Measurements from ENCODE around the gene DNAJB6. TPM values are rescaled to one million over a fixed set of nuclear protein-coding genes. Genes with fewer than 3 reads are reported as not detected.

DNAJB6 gene
- total RNA-seq, 1 donor from 2014 or later: 74.3 TPM

- no peak for DNase-seq
- Mint-ChIP-seq H3K4me3 (no peak overlapping the region), H3K9me3 (no peaks in the 10 kb centered on the region), H3K4me1 (no peaks in the 10 kb centered on the region), H3K36me3 (ENCODE audit: low read depth) (no peaks in the 10 kb centered on the region), H3K27ac (no peak overlapping the region), H3K27me3 (peaks cover 18% of the 10 kb centered on the region)
- no peak for TF ChIP-seq CTCF (IDR thresholded peaks at IDR 0.05)
- POLR2A ChIA-PET: no interaction called here
- intact Hi-C loops (cut with micrococcal nuclease): no loop called here
- CTCF ChIA-PET: no interaction called here
- no peak for ATAC-seq (ENCODE audit: low read depth)
Observed at GRCh38 chr7:157462419-157462771, 125.6 kb downstream of the DNAJB6 start.

GRCh38 chr7:157462840-157463239 is 126.0 kb downstream of the DNAJB6 start:
- no peak overlapping the region for H3K4me3 Mint-ChIP-seq
- no peaks in the 10 kb centered on the region for H3K36me3 Mint-ChIP-seq (ENCODE audit: low read depth)
- peaks cover 14% of the 10 kb centered on the region for H3K27me3 Mint-ChIP-seq
- no peak overlapping the region for H3K27ac Mint-ChIP-seq
- no peaks in the 10 kb centered on the region for H3K4me1 Mint-ChIP-seq
- no peak for TF ChIP-seq CTCF (IDR thresholded peaks at IDR 0.05)
- CTCF ChIA-PET: no interaction called here
- DNase-seq: no peak
- H3K9me3 Mint-ChIP-seq: no peaks in the 10 kb centered on the region
- POLR2A ChIA-PET: no interaction called here
- intact Hi-C loops (cut with micrococcal nuclease): no loop called here
- ATAC-seq (ENCODE audit: low read depth): no peak

DNA sequence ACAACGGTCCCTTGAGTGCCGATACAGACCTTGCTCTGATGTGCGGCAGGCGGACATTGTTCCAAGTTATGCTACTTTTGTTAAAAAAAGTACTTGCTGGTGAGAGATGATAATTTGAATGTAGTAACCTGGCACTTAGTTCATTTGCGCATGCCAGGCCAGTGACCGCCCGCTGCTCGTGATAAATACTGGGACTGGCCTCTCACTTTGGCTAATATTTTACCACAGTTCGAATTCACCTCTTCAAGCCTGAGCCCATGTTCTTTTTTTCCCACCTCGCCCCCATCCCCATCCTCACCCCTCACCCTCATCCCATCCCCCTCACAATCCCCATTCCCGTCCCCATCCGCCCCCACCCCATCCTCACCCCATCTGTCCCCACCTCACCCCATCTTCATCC is 126.4 kb downstream of the DNAJB6 start:
- POLR2A ChIA-PET: no interaction called here
- no peak overlapping the region for H3K27ac Mint-ChIP-seq
- CTCF ChIA-PET: no interaction called here

GRCh38 chr7:157464111-157464970 is 127.5 kb downstream of the DNAJB6 start:
- CTCF ChIA-PET: no interaction called here
- peaks cover 11% of the 10 kb centered on the region for H3K27me3 Mint-ChIP-seq
- no peaks in the 10 kb centered on the region for H3K4me1 Mint-ChIP-seq
- no peak overlapping the region for H3K4me3 Mint-ChIP-seq
- intact Hi-C loops (cut with micrococcal nuclease): no loop called here
- no peaks in the 10 kb centered on the region for H3K36me3 Mint-ChIP-seq (ENCODE audit: low read depth)
- DNase-seq (no peak), ATAC-seq (ENCODE audit: low read depth) (no peak)
- no peaks in the 10 kb centered on the region for H3K9me3 Mint-ChIP-seq
- H3K27ac Mint-ChIP-seq: no peak overlapping the region
- TF ChIP-seq CTCF (IDR thresholded peaks at IDR 0.05): no peak
- POLR2A ChIA-PET: no interaction called here

More for the DNA sequence above, 126.4 kb downstream of the DNAJB6 start:
- Mint-ChIP-seq H3K36me3 (ENCODE audit: low read depth) (no peaks in the 10 kb centered on the region), H3K9me3 (no peaks in the 10 kb centered on the region), H3K27me3 (peaks cover 11% of the 10 kb centered on the region), H3K4me1 (no peaks in the 10 kb centered on the region), H3K4me3 (no peak overlapping the region)
- intact Hi-C loops (cut with micrococcal nuclease): no loop called here
- TF ChIP-seq CTCF (IDR thresholded peaks at IDR 0.05): no peak
- no peak for ATAC-seq (ENCODE audit: low read depth)
- no peak for DNase-seq

DNA sequence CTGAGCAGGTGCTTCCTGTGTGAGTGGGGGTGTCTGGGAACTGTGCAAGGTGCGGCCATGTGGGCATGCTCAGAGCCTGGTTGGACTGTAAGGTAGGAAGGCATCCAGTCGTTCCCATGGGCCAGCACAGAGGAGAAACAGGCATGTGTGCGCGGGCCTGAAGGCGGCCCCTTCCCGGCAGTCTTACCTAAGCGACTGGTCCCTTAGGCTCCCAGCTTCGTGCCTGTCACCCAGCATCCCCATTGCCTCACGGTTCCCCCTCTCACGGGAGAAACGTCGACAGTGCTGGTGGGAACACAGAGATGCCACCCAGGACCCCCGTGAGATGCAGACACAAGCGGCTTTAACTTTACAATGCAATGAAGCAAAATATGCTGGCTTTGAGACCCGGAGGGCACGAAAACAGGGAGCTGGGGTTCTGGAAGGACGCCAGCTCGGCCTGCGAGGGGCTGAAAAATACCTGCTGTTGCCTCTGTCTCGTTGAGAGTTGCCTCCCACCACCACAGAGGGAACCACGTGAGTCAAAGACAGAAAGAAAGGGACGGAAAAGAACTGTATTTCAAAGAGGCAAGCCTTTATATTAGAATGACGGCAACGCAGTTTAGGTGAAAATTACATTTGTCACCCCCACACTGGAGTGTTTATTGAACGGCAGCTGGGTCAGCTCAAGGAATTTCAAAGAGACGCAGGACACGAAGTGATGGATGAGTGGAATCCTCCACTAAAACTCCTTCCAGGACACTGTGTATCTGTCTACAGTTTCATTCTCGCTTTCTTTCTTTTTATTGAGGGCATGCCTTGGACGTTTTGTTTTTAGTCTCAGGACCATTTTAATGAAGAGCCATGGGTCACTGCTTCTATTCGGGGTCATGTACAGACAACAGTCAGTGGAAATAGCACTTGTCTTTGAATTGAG is 128.4 kb downstream of the DNAJB6 start:
- no peak for TF ChIP-seq CTCF (IDR thresholded peaks at IDR 0.05)
- intact Hi-C loops (cut with micrococcal nuclease): no loop called here
- CTCF ChIA-PET: interaction anchor here (1.2 kb wide), 1 partner anchor 9 kb away, joined by 4 read pairs; no protein-coding TSS in a partner anchor
- POLR2A ChIA-PET: no interaction called here
- H3K27me3 Mint-ChIP-seq: peaks cover 11% of the 10 kb centered on the region
- no peak for ATAC-seq (ENCODE audit: low read depth)
- DNase-seq: no peak
- no peak overlapping the region for H3K4me3 Mint-ChIP-seq
- no peaks in the 10 kb centered on the region for H3K36me3 Mint-ChIP-seq (ENCODE audit: low read depth)
- no peak overlapping the region for H3K27ac Mint-ChIP-seq
- H3K4me1 Mint-ChIP-seq: no peaks in the 10 kb centered on the region
- no peaks in the 10 kb centered on the region for H3K9me3 Mint-ChIP-seq
